Suppressor macrophage treated with lipopolysaccharide for 1 hour (primary cell): Measurements from ENCODE around the gene IFT172.

Experiments
- DNase-seq, 3 donors: peaks; one replicate each; pipeline ENCODE4 v3.0.0-alpha.2; 2020 to 2022

IFT172 gene

GRCh38 chr2:27494284-27494943, 4.9 kb upstream of the IFT172 start:
- peak in 2 of 3 donors; percentile 18 to 39 for DNase-seq

GRCh38 chr2:27493948-27494283, 4.4 kb upstream of the IFT172 start:
- peak in 1 of 3 donors; percentile 16 for DNase-seq

DNA sequence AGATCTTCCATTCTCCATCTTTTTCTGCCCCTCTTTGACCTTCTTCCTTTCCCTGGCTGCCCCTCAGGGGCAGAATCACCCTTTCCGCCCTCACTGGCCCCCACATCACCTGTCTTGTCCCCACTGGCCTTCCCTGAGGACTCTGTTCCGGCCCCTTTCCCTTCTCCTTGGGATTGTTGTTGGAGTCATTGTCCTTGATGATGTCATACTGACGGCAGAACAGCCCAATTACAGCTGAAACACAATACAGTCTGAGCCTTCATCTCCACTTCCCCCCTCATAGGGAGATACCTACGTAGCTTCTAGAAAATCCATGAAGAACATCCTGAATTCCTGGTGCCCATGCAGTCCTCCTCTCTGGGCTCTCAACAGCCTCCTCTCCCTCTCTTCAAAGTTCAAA, 3.0 kb upstream of the IFT172 start:
- DNase-seq = peak in 1 of 3 donors; percentile 12

GRCh38 chr2:27489118-27489497, 435 bp downstream of the IFT172 start:
- peak in 2 of 3 donors; percentile 11 to 22 for DNase-seq

GRCh38 chr2:27485496-27485895, 4.0 kb downstream of the IFT172 start:
- no peak for DNase-seq

DNA sequence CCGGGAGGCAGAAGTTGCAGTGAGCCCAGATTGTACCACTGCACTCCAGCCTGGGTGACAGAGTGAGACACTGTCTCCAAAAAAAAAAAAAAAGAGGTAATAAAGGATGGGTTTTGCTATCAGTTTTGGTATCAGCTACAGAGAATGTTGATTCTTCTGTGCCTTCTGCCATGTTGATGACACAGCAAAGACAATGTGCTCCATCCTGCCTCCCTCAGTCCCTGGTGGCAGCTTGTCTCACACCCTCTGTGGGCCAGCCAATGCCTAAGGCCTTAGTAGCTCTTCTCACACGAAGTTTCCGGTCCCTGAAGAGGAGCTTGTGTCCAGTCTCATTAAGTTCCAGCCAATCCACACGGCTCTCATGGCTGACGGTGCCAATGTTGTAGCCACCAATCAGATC, 17.6 kb downstream of the IFT172 start:
- no peak for DNase-seq

GRCh38 chr2:27464443-27464842, 25.1 kb downstream of the IFT172 start:
- DNase-seq = no peak

GRCh38 chr2:27461118-27461517, 28.4 kb downstream of the IFT172 start:
- no peak for DNase-seq

GRCh38 chr2:27453968-27454367, 35.6 kb downstream of the IFT172 start:
- no peak for DNase-seq

DNA sequence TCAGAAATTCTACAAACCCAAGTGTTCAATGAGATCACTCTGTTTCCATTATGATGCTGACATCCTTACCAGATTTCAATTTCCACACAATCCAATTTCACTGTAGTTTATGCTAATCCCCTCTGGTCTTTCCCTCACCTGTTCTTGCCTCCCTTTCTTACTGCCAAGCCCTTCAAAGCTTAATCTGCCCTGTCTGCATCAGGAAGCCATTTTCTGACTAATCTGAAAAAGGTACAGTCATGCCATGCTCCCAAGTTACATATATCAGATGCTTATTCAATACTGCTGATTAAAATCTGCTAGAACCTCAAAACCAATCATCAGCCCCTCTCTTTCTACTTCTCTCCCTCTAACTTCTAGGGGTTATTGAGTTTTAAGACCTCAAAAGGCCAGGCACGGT, 38.4 kb downstream of the IFT172 start:
- no peak for DNase-seq

GRCh38 chr2:27448381-27448780, 41.2 kb downstream of the IFT172 start:
- DNase-seq = peak in 1 of 3 donors; percentile 9

DNA sequence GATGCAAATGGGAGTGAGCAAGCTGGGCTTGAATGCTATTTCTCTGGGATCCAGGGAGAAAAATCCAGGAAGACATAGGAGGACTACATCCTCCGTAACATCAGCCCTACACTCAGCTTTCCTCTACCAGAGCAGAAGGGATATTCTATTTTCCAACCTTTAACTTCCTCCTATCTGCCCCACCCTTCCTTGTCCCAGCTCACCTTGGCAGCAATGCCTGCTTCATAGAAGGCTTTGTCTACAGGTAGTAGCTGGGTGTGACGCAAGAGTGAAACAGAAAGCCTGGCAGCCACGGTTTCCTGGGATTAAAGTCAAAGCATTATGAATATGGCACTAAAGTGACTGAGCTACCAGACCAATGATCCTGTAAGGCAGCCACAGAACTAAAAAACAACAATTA, 43.5 kb downstream of the IFT172 start:
- no peak for DNase-seq

- no peak for DNase-seq
These were observed 43.9 kb downstream of the IFT172 start for GRCh38 chr2:27445615-27446014.

DNA sequence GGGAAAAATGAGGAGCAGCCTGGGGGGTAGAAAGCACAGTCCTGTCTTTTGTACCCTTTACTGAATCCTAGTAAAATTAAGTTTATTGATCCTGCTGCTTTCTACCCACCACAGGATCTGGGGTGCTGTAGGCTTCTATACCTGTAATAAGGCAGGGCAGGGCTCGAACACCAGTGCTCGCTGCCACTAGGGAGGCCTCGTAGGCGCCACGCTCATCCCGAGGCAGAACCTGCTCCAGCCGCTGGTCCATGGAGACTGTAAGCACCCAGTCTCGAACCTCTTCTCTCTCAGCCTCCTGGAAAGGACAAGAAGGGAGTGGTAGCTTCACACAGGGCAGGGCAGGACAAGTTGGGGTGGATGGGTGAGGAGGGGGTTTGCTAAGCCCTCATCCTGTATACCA, 44.4 kb downstream of the IFT172 start:
- no peak for DNase-seq

GRCh38 chr2:27442920-27443282, 46.6 kb downstream of the IFT172 start:
- peak in 1 of 3 donors; percentile 10 for DNase-seq

DNA sequence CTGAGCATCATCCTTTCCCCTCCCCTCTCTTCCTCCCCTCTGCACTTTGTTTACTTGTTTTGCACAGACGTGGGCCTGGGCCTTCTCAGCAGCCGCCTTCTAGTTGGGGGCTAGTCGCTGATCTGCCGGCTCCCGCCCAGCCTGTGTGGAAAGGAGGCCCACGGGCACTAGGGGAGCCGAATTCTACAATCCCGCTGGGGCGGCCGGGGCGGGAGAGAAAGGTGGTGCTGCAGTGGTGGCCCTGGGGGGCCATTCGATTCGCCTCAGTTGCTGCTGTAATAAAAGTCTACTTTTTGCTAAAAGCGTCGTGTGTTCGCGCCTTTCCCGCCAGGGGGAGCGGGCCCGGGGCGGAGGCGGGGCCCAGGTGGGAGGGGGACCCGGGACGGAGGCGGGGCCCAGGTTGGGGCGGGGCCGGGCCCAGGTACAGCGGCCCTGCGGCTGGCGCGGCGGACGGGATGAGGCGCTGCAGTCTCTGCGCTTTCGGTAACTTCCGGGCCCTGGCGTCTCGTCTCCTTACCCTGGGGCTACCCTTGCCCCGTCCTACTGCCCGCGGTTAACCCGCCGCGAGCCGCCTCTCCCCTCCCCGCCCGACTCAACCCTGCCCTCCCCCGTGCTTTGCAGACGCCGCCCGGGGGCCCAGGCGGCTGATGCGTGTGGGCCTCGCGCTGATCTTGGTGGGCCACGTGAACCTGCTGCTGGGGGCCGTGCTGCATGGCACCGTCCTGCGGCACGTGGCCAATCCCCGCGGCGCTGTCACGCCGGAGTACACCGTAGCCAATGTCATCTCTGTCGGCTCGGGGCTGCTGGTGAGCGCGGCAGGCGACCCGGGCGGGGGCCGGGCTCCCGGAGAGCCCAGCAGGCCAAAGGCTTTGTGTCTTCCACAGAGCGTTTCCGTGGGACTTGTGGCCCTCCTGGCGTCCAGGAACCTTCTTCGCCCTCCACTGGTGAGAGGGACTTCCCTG, 47.3 kb downstream of the IFT172 start, which contains the start of gene KRTCAP3:
Gene KRTCAP3, plus strand, starts transcription at position 424 of the 962 bp plus-strand sequence. Its CDS starts 32 bp downstream, at position 456.
- DNase-seq = no peak

- DNase-seq = no peak
These were observed 48.2 kb downstream of the IFT172 start for GRCh38 chr2:27441226-27441926.

DNA sequence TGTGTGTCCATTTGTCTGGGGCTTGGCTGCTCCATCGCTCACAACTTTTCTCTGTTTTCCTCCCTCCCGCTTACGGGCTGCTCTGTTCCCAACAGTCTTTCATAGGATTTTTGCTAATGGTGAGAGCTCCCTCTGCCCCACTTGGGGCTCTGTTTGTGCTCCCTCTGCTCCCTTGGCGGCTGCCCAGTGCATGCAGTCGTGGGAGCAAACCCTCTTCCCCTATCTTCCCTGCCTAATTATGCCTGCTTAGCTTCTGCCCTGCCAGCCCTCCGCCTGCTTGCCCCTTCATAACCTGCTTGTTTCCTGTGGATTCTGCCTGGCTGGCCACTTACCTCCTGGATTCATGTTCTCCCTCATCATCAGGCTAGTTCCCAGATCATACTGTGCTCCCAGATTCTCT, 53.9 kb downstream of the IFT172 start:
- no peak for DNase-seq

- DNase-seq = peak; percentile 84 to 91 (median 87)
These were observed 58.1 kb downstream of the IFT172 start for GRCh38 chr2:27431395-27431794.

- DNase-seq = peak; percentile 91 to 97 (median 94)
These were observed 60.5 kb downstream of the IFT172 start for GRCh38 chr2:27428978-27429541.

DNA sequence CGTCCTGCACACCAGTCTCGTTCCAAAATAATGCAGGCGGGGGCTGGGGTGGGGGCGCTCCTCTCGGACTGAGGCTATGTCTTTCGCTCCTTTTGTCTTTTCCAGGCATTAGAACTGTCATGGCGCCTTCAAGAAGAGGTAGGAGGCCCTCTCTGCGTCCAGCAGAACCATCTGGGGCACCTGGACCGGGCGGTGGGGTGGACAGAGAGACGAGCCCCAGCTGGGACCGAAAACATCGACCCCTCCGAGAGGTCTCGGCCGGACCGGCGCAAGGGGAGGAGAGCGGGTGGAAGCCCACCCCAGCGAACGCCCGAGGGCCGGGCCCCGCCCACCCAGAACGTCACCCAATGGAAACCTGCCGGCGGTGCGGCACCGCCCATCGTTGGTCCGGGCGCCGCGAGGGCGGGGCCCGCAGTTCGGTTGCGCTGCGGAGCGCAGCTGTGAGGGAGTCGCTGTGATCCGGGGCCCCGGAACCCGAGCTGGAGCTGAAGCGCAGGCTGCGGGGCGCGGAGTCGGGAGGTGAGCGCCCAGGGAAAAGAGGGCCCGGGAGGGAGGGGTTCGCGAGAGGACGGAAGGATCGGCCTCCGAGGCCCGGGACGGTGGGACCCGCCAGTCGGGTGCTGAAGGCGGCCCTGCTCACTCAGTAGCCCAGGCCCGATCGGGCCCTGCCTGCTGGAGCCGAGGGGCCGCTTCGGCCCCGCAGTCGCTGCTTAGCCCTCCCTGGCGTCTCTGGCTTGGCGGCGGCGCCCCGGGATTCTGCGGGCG, 61.1 kb downstream of the IFT172 start, which contains the start of gene NRBP1:
Gene NRBP1, plus strand, starts transcription at position 419 of the 765 bp plus-strand sequence. CDS start 4,643 bp downstream, outside the sequence.
- DNase-seq = peak; percentile 92 to 99 (median 97)

- DNase-seq = no peak
These were observed 61.7 kb downstream of the IFT172 start for GRCh38 chr2:27427863-27428212.
